Stimulated activated naive CD8-positive, alpha-beta T cell treated with anti-CD3 and anti-CD28 coated beads, Interleukin-15, amount 100 ng/mL, for 72 hours (primary cell): ENCODE results near the gene SNX6.
"Not testable (repeated sequence)": the region's sequence is repeated elsewhere in the genome, so short reads cannot be mapped to it uniquely, and the experiment has no call there.

Source experiments
- ATAC-seq: fragments of 150-1000 bp; cut with Tn5 transposase; 2 replicates; pipeline ENCODE4 v1.10.0; 2021; ENCODE audit warnings: mild to moderate bottlenecking, moderate library complexity
- DNase-seq, 2 donors: peaks; one replicate each; pipeline ENCODE4 v3.0.0; 2021 to 2022
- H3K27ac Mint-ChIP-seq, 2 donors: one replicate each; pipeline ENCODE4 v1.8.0; 2022; ENCODE audit warnings: mild to moderate bottlenecking in 2 of 2, mixed read lengths in 2 of 2, moderate library complexity in 2 of 2
- H3K27me3 Mint-ChIP-seq: one replicate; pipeline ENCODE4 v1.8.0; 2022; ENCODE audit warnings: mixed read lengths
- H3K4me1 Mint-ChIP-seq: one replicate; pipeline ENCODE4 v1.8.0; 2022; ENCODE audit warnings: mild to moderate bottlenecking, mixed read lengths
- H3K4me3 Mint-ChIP-seq, 2 donors: one replicate each; pipeline ENCODE4 v1.8.0; 2022; ENCODE audit warnings: mild to moderate bottlenecking in 2 of 2, mixed read lengths in 2 of 2, moderate library complexity in 1 of 2
- H3K9me3 Mint-ChIP-seq, 2 donors: one replicate each; pipeline ENCODE4 v1.8.0; 2022; ENCODE audit warnings: mixed read lengths in 2 of 2

The SNX6 gene

GRCh38 chr14:34527591-34527990 is 102.4 kb downstream of the SNX6 start:
- no peak overlapping the region for H3K4me3 Mint-ChIP-seq
- no peaks in the 10 kb centered on the region for H3K27me3 Mint-ChIP-seq
- no peaks in the 10 kb centered on the region for H3K4me1 Mint-ChIP-seq
- H3K9me3 Mint-ChIP-seq, result no peaks in the 10 kb centered on the region
- ATAC-seq (peak; percentile 95), DNase-seq (no peak)
- H3K27ac Mint-ChIP-seq, result peak overlapping the region in 1 of 2 donors; percentile 92

DNA sequence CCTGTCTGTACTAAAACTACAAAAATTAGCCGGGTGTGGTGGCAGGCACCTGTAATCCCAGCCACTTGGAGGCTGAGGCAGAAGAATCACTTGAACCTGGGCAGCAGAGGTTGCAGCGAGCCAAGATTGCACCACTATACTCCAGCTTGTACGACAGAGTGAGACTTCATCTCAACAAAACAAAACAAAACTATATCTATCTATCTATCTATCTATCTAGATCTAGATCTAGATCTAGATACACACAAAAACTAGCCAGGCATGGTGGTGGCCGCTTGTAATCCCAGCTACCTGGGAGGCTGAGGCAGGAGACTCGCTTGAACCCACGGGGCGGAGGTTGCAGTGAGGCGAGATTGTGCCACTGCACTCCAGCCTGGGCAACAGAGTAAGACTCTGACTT is 105.7 kb downstream of the SNX6 start:
- not testable (repeated sequence) for H3K27me3 Mint-ChIP-seq, H3K4me3 Mint-ChIP-seq, ATAC-seq, DNase-seq, H3K4me1 Mint-ChIP-seq, H3K9me3 Mint-ChIP-seq
- H3K27ac Mint-ChIP-seq, result peak overlapping the region in 1 of 2 donors; percentile 47

GRCh38 chr14:34522496-34522895 is 107.5 kb downstream of the SNX6 start:
- no peaks in the 10 kb centered on the region for H3K27me3 Mint-ChIP-seq
- no peak overlapping the region for H3K4me3 Mint-ChIP-seq
- DNase-seq, result no peak
- H3K4me1 Mint-ChIP-seq, result no peaks in the 10 kb centered on the region
- H3K27ac Mint-ChIP-seq, result peak overlapping the region in 1 of 2 donors; percentile 61
- ATAC-seq, result no peak
- H3K9me3 Mint-ChIP-seq, result no peaks in the 10 kb centered on the region

DNA sequence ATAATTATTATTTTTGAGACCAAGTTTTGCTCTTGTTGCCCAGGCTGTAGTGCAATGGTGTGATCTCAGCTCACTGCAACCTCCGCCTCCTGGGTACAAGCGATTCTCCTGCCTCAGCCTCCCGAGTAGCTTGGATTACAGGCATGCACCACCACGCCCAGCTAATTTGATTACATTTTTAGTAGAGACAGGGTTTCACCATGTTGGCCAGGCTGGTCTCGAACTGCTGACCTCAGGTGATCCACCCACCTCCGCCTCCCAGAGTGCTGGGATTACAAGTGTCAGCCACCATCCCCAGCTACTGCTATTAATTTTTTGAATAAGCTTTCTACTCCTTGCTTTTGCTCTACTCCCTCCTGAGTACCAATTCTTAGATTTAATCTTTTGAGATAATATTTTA is 108.9 kb downstream of the SNX6 start:
- DNase-seq, H3K4me3 Mint-ChIP-seq, H3K27me3 Mint-ChIP-seq, H3K9me3 Mint-ChIP-seq, ATAC-seq, H3K4me1 Mint-ChIP-seq: not testable (repeated sequence)
- peak overlapping the region in 1 of 2 donors; percentile 86 for H3K27ac Mint-ChIP-seq

DNA sequence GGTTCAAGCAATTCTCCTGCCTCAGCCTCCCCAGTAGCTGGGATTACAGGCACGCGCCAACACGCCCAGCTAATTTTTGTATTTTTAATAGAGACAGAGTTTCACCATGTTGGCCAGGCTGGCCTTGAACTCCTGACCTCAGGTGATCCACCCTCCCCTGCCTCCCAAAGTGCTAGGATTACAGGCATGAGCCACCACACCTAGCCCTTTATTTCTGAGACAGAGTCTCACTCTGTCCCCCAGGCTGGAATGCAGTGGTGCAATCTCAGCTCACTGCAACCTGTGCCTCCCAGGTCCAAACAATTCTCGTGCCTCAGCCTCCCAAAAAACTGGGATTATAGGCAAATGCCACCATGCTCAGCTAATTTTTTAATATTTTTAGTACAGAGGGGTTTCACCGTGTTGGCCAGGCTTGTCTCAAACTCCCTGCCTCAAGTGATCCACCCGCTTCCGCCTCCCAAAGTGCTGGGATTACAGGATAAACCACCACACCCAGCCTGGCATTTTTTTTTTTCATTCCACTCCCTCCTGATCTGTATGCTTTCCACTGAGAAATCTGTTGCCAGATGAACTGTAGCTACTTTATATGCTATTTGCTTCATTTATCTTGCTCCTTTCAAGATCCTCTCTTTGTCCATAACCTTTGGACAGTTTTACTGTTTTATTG is 109.5 kb downstream of the SNX6 start:
- not testable (repeated sequence) for H3K27ac Mint-ChIP-seq, H3K4me3 Mint-ChIP-seq, H3K9me3 Mint-ChIP-seq, H3K4me1 Mint-ChIP-seq, ATAC-seq, DNase-seq, H3K27me3 Mint-ChIP-seq
